Measurements from ENCODE around the gene KCNH4. TPM values are rescaled to one million over a fixed set of nuclear protein-coding genes. Genes with fewer than 3 reads are reported as not detected.

KCNH4 gene
- total RNA-seq, 1 donor from 2014 or later, result not detected

DNA sequence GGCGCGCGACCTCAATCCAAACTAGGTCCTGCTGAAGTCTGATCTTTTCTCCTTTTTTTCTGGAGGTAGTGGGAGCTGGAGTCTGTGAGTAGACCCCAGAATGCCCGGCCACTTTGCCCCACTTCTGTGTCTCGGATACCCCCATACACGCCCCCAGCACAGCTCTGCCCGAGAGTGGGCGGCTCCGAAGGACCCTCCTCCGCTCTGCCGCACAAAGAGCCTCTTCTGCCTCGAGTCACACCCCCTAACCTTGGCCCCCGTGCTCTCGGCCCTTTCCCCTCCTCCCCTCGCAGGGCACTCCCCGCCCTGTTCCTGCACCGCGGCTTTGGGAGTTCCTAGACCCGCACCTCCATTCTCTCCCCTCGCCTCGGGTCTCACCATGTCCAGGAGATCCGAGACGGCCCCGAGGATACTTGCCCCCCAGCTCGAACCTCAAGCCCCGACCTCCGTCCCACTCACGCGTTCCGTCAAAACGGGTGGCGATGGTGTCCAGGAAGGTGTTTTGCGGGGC, 476 bp downstream of the KCNH4 start:
- H3K36me3 Mint-ChIP-seq (ENCODE audit: unreplicated experiment), result no peaks in the 10 kb centered on the region
- H3K27ac Mint-ChIP-seq (ENCODE audit: unreplicated experiment), result no peak overlapping the region
- TF ChIP-seq, protein P1, sequence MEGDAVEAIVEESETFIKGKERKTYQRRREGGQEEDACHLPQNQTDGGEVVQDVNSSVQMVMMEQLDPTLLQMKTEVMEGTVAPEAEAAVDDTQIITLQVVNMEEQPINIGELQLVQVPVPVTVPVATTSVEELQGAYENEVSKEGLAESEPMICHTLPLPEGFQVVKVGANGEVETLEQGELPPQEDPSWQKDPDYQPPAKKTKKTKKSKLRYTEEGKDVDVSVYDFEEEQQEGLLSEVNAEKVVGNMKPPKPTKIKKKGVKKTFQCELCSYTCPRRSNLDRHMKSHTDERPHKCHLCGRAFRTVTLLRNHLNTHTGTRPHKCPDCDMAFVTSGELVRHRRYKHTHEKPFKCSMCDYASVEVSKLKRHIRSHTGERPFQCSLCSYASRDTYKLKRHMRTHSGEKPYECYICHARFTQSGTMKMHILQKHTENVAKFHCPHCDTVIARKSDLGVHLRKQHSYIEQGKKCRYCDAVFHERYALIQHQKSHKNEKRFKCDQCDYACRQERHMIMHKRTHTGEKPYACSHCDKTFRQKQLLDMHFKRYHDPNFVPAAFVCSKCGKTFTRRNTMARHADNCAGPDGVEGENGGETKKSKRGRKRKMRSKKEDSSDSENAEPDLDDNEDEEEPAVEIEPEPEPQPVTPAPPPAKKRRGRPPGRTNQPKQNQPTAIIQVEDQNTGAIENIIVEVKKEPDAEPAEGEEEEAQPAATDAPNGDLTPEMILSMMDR (IDR thresholded peaks at IDR 0.05), result no peak
- no peaks in the 10 kb centered on the region for H3K9me3 Mint-ChIP-seq (ENCODE audit: unreplicated experiment)
- no peak overlapping the region for H3K4me3 Mint-ChIP-seq (ENCODE audit: unreplicated experiment)
- no peak for DNase-seq (ENCODE audit: extremely low spot score, unreplicated experiment)
- peaks cover 23% of the 10 kb centered on the region for H3K4me1 Mint-ChIP-seq (ENCODE audit: unreplicated experiment)
- peaks cover 49% of the 10 kb centered on the region for H3K27me3 Mint-ChIP-seq (ENCODE audit: unreplicated experiment)

DNA sequence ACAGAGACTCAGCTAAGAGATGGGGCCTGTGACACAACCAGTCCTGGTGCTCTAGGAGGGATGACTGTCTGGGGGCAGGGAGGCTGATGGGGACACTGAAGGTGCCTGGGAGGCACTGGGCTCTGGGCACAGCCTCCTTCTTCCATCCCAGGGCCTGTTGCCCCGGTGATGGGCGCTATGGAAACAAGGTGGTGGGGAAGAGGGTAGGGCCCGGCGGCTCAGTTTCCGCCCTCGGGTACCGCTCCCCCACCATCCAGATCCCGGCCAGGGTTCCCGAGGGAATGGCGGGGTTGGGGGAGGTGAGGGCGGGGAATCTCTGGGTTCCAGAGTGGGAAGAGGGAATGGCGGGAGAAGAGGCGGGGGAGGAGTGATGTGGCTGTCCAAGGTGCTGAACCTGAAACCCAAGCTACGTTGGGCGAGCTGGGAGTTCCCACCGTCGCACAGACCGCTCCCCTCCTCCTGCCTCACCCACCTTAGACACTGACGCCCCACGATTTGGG, 981 bp downstream of the KCNH4 start:
- Mint-ChIP-seq H3K4me3 (ENCODE audit: unreplicated experiment) (no peak overlapping the region), H3K27ac (ENCODE audit: unreplicated experiment) (no peak overlapping the region), H3K4me1 (ENCODE audit: unreplicated experiment) (peaks cover 23% of the 10 kb centered on the region), H3K9me3 (ENCODE audit: unreplicated experiment) (no peaks in the 10 kb centered on the region), H3K27me3 (ENCODE audit: unreplicated experiment) (peaks cover 54% of the 10 kb centered on the region), H3K36me3 (ENCODE audit: unreplicated experiment) (no peaks in the 10 kb centered on the region)
- TF ChIP-seq, protein P1 (IDR thresholded peaks at IDR 0.05), result no peak
- no peak for DNase-seq (ENCODE audit: extremely low spot score, unreplicated experiment)

DNA sequence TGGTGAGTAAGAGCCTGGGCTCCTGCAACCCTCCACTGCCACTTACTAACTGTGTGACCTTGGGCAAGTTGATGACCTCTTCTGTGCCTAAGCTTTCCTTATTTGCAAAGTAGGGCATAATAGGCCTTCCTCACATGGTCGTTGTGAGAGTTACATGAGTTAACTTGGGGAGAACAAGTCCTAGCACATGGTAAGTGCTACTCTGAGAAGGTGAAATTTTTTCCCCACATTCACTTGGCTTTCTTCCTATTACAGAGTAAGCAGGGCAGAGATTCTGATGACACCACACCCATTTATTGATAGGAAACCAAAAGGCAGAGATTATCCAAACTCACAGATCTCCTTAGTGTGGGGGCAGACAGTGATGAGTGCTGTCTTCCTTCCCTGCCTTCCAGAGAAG, 1.6 kb downstream of the KCNH4 start:
- TF ChIP-seq, protein P1 (IDR thresholded peaks at IDR 0.05), result no peak
- no peaks in the 10 kb centered on the region for H3K9me3 Mint-ChIP-seq (ENCODE audit: unreplicated experiment)
- peaks cover 59% of the 10 kb centered on the region for H3K27me3 Mint-ChIP-seq (ENCODE audit: unreplicated experiment)
- peaks cover 20% of the 10 kb centered on the region for H3K4me1 Mint-ChIP-seq (ENCODE audit: unreplicated experiment)
- DNase-seq (ENCODE audit: extremely low spot score, unreplicated experiment), result no peak
- H3K27ac Mint-ChIP-seq (ENCODE audit: unreplicated experiment), result no peak overlapping the region
- no peaks in the 10 kb centered on the region for H3K36me3 Mint-ChIP-seq (ENCODE audit: unreplicated experiment)
- no peak overlapping the region for H3K4me3 Mint-ChIP-seq (ENCODE audit: unreplicated experiment)

DNA sequence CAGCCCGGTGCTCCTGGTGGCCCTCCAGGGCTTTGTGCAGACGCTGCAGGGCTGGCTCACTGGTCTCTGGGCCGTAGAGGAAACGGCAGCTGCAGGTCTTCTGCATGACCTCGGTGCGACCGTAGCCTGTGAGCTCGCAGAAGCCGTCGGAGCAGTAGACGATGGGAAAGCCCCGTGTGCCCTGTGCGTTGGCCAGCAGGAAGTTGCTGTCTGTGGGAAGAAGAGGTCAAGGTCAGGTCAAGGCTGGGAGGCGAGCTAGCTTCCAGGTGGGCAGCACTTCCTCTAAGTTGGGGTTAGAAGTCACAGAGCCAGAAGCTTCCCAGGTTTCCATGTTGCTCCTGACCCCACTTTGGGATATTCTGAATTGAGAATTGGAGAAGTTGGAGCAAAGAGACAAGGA, 2.1 kb downstream of the KCNH4 start:
- TF ChIP-seq, protein P1 (IDR thresholded peaks at IDR 0.05), result no peak
- Mint-ChIP-seq H3K4me3 (ENCODE audit: unreplicated experiment) (no peak overlapping the region), H3K36me3 (ENCODE audit: unreplicated experiment) (no peaks in the 10 kb centered on the region), H3K27me3 (ENCODE audit: unreplicated experiment) (peaks cover 59% of the 10 kb centered on the region), H3K9me3 (ENCODE audit: unreplicated experiment) (no peaks in the 10 kb centered on the region), H3K27ac (ENCODE audit: unreplicated experiment) (no peak overlapping the region), H3K4me1 (ENCODE audit: unreplicated experiment) (peaks cover 20% of the 10 kb centered on the region)
- DNase-seq (ENCODE audit: extremely low spot score, unreplicated experiment), result no peak

DNA sequence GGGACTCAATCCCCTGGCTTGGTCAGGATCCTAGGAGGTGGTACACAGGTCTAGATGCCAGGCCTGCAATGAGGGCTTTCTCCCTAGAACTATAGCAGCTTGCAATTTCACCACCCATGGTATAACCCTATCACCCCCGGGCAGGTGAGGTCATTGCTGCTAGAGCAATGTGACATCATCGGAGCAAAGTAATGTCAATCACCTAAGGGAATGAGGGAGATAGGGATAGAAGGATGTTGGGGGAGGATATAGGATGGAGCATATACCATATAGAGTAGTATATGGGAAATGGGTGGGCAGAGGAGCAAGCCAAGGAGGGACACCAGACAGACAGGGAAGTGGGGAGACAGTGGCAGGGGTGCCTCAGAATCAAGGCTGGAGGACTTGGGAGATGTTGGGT, 3.3 kb downstream of the KCNH4 start:
- Mint-ChIP-seq H3K27me3 (ENCODE audit: unreplicated experiment) (peaks cover 56% of the 10 kb centered on the region), H3K4me3 (ENCODE audit: unreplicated experiment) (no peak overlapping the region), H3K4me1 (ENCODE audit: unreplicated experiment) (peaks cover 11% of the 10 kb centered on the region), H3K27ac (ENCODE audit: unreplicated experiment) (no peak overlapping the region), H3K9me3 (ENCODE audit: unreplicated experiment) (no peaks in the 10 kb centered on the region), H3K36me3 (ENCODE audit: unreplicated experiment) (no peaks in the 10 kb centered on the region)
- TF ChIP-seq, protein P1 (IDR thresholded peaks at IDR 0.05), result no peak
- DNase-seq (ENCODE audit: extremely low spot score, unreplicated experiment), result no peak
